Measurements from ENCODE around the gene PNPLA3. TPM values are rescaled to one million over a fixed set of nuclear protein-coding genes. Genes with fewer than 3 reads are reported as not detected.

The PNPLA3 gene
- total RNA-seq, 1 experiment from 2014 or later: 19.8 TPM

GRCh38 chr22:43969021-43969878 lies 45.6 kb downstream of the PNPLA3 start (continued):
- TF ChIP-seq CBFB (CRISPR knock-in tag; IDR thresholded peaks at IDR 0.05; ENCODE audit: low read depth): no peak
- TF ChIP-seq ZNF121 (CRISPR knock-in tag; IDR thresholded peaks at IDR 0.05): no peak
- TF ChIP-seq ZNF219 (CRISPR knock-in tag; IDR thresholded peaks at IDR 0.05; ENCODE audit: borderline replicate concordance): no peak
- TF ChIP-seq SP1 (CRISPR knock-in tag; conservative IDR thresholded peaks at IDR 0.05): no peak
- TF ChIP-seq TP53 (CRISPR knock-in tag; IDR thresholded peaks at IDR 0.05): no peak
- no peak for TF ChIP-seq FOXK1 (CRISPR knock-in tag; IDR thresholded peaks at IDR 0.05)
- TF ChIP-seq ERG (CRISPR knock-in tag; IDR thresholded peaks at IDR 0.05): no peak
- TF ChIP-seq, protein P1, sequence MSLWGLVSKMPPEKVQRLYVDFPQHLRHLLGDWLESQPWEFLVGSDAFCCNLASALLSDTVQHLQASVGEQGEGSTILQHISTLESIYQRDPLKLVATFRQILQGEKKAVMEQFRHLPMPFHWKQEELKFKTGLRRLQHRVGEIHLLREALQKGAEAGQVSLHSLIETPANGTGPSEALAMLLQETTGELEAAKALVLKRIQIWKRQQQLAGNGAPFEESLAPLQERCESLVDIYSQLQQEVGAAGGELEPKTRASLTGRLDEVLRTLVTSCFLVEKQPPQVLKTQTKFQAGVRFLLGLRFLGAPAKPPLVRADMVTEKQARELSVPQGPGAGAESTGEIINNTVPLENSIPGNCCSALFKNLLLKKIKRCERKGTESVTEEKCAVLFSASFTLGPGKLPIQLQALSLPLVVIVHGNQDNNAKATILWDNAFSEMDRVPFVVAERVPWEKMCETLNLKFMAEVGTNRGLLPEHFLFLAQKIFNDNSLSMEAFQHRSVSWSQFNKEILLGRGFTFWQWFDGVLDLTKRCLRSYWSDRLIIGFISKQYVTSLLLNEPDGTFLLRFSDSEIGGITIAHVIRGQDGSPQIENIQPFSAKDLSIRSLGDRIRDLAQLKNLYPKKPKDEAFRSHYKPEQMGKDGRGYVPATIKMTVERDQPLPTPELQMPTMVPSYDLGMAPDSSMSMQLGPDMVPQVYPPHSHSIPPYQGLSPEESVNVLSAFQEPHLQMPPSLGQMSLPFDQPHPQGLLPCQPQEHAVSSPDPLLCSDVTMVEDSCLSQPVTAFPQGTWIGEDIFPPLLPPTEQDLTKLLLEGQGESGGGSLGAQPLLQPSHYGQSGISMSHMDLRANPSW (CRISPR knock-in tag; conservative IDR thresholded peaks at IDR 0.05; ENCODE audit: low read depth): no peak
- no peak for TF ChIP-seq JUN (CRISPR knock-in tag; IDR thresholded peaks at IDR 0.05)
- TF ChIP-seq ESRRA (CRISPR knock-in tag; IDR thresholded peaks at IDR 0.05; ENCODE audit: borderline replicate concordance): no peak

GRCh38 chr22:43969989-43970755 lies 46.6 kb downstream of the PNPLA3 start:
- Mint-ChIP-seq H3K4me3 (no peak overlapping the region), H3K9me3 (no peaks in the 10 kb centered on the region), H3K4me1 (no peaks in the 10 kb centered on the region), H3K27me3 (ENCODE audit: low read depth) (no peaks in the 10 kb centered on the region), H3K36me3 (peaks cover 64% of the 10 kb centered on the region), H3K27ac (no peak overlapping the region)
- TF ChIP-seq HMGXB4 (CRISPR knock-in tag; IDR thresholded peaks at IDR 0.05): no peak
- TF ChIP-seq, protein P2, sequence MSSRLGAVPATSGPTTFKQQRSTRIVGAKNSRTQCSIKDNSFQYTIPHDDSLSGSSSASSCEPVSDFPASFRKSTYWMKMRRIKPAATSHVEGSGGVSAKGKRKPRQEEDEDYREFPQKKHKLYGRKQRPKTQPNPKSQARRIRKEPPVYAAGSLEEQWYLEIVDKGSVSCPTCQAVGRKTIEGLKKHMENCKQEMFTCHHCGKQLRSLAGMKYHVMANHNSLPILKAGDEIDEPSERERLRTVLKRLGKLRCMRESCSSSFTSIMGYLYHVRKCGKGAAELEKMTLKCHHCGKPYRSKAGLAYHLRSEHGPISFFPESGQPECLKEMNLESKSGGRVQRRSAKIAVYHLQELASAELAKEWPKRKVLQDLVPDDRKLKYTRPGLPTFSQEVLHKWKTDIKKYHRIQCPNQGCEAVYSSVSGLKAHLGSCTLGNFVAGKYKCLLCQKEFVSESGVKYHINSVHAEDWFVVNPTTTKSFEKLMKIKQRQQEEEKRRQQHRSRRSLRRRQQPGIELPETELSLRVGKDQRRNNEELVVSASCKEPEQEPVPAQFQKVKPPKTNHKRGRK (CRISPR knock-in tag; IDR thresholded peaks at IDR 0.05; ENCODE audit: borderline replicate concordance): no peak
- TF ChIP-seq ELF4 (CRISPR knock-in tag; IDR thresholded peaks at IDR 0.05; ENCODE audit: low read depth): no peak
- TF ChIP-seq SMAD4 (CRISPR knock-in tag; IDR thresholded peaks at IDR 0.05): no peak
- no peak for TF ChIP-seq TP53 (CRISPR knock-in tag; IDR thresholded peaks at IDR 0.05)
- TF ChIP-seq ZNF263 (CRISPR knock-in tag; IDR thresholded peaks at IDR 0.05; ENCODE audit: low read depth): no peak
- TF ChIP-seq ZNF423 (CRISPR knock-in tag; IDR thresholded peaks at IDR 0.05): no peak
- TF ChIP-seq, protein P3, sequence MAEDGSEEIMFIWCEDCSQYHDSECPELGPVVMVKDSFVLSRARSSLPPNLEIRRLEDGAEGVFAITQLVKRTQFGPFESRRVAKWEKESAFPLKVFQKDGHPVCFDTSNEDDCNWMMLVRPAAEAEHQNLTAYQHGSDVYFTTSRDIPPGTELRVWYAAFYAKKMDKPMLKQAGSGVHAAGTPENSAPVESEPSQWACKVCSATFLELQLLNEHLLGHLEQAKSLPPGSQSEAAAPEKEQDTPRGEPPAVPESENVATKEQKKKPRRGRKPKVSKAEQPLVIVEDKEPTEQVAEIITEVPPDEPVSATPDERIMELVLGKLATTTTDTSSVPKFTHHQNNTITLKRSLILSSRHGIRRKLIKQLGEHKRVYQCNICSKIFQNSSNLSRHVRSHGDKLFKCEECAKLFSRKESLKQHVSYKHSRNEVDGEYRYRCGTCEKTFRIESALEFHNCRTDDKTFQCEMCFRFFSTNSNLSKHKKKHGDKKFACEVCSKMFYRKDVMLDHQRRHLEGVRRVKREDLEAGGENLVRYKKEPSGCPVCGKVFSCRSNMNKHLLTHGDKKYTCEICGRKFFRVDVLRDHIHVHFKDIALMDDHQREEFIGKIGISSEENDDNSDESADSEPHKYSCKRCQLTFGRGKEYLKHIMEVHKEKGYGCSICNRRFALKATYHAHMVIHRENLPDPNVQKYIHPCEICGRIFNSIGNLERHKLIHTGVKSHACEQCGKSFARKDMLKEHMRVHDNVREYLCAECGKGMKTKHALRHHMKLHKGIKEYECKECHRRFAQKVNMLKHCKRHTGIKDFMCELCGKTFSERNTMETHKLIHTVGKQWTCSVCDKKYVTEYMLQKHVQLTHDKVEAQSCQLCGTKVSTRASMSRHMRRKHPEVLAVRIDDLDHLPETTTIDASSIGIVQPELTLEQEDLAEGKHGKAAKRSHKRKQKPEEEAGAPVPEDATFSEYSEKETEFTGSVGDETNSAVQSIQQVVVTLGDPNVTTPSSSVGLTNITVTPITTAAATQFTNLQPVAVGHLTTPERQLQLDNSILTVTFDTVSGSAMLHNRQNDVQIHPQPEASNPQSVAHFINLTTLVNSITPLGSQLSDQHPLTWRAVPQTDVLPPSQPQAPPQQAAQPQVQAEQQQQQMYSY (CRISPR knock-in tag; IDR thresholded peaks at IDR 0.05): no peak
- no peak for TF ChIP-seq GTF2I (CRISPR knock-in tag; conservative IDR thresholded peaks at IDR 0.05)
- TF ChIP-seq RORB (CRISPR knock-in tag; IDR thresholded peaks at IDR 0.05): no peak
- no peak for TF ChIP-seq MLX (CRISPR knock-in tag; IDR thresholded peaks at IDR 0.05)
- ChIA-PET POLR2A (no interaction called here), CTCF (no interaction called here)
- DNase-seq (ENCODE audit: low spot score) (no peak), ATAC-seq (no peak)
